ENCODE data around the gene ROS1.
"Not testable (repeated sequence)": the region's sequence is repeated elsewhere in the genome, so short reads cannot be mapped to it uniquely, and the experiment has no call there.

Gene ROS1

GRCh38 chr6:117380298-117380697 is 45.4 kb downstream of the ROS1 start:
- no peak for DNase-seq (ENCODE audit: low read depth in 2 of 2)

DNA sequence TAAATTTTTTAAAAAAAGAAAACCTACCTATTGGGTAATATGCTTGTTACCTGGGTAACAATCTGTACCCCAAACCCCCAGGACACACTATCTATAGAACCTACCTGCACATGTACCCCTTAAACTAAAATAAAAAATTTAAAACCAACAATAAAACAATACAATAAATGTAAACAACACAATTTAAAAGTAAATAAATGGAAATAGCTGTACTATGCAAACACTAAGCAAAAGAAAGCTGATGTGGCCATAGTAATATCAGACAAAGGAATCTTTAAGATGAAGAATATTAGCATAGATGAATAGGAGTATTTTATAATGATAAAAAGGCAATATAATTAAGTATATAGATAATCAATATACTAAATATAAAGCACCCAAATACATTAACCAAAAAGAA is 50.3 kb downstream of the ROS1 start:
- no peak for DNase-seq (ENCODE audit: low read depth in 2 of 2)

DNA sequence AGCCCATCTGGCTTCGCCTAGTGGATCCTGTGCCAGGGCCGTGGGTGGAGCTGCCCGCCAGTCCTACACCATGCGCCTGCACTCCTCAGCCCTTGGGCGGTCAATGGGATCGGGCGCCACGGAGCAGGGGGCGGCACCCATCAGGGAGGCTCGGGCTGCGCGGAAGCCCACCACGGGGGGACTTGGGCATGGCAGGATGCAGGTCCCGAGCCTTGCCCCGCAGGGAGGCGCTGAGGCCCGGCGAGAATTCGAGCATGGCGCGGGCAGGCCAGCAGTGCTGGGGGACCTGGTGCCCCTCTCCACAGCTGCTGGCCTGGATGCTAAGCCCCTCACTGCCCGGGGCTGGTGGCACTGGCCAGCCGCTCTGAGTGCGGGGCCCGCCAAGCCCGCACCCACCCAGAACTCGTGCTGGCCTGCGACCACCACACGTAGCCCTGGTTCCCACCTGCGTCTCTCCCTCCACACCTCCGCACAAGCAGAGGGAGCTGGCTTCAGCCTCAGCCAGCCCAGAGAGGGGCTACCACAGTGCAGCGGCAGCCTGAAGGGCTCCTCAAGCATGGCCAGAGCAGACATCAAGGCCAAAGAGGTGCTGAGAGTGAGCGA is 52.4 kb downstream of the ROS1 start:
- no peak for DNase-seq (ENCODE audit: low read depth in 2 of 2)

DNA sequence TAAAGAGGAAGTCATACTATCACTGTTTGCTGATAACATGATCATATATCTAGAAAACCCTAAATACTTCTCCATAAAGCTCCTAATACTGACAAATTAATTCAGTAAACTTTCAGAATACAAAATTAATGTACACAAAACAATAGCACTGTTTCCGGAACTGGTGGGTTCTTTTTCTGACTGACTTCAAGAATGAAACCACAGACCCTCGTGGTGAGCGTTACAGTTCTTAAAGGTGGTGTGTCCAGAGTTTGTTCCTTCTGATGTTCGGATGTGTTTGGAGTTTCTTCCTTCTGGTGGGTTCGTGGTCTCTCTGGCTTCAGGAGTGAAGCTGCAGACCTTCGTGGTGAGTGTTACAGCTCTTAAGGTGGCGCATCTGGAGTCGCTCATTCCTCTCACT is 53.5 kb downstream of the ROS1 start:
- not testable (repeated sequence) for DNase-seq (ENCODE audit: low read depth in 2 of 2)

DNA sequence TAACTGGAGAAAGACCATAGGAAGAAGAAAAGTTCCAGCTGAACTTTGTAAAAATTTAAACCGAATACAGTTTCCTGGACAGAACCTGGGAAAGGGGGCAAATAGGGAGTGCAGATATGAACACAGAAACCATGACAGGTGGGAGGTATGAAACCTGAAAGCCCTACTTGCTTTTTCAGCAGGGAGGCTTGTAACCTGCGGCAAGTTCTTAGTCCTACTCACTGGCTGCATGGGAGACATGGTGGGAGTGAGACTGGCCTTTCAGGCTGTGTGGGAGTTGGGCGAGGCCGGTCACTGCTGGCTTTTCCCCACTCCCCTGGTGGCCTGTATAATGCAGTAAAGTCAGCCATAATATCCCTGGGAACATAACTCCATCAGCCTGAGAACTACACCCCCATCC is 54.2 kb downstream of the ROS1 start:
- DNase-seq (ENCODE audit: low read depth in 2 of 2): no peak

DNA sequence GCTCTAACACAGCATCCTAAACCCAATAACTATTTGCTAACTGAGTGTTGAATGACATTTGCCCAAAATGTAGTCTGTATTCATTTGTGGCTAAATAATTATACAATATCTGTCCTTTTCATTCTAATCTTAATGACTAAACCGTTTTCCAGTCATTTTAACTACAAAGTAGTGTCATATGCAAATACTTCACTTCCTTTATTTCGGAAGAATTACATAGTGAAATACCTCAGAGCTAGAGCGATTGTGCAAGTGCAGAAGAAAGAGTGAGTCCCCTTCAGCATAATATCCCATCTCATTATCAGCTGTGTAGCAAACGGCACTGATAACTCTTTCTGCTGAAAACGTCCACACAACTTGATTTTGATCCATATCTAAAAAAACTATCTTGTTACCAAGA is 66.2 kb downstream of the ROS1 start:
- no peak for DNase-seq (ENCODE audit: low read depth in 2 of 2)

GRCh38 chr6:117354671-117355070 is 71.1 kb downstream of the ROS1 start:
- DNase-seq (ENCODE audit: low read depth in 2 of 2): no peak

DNA sequence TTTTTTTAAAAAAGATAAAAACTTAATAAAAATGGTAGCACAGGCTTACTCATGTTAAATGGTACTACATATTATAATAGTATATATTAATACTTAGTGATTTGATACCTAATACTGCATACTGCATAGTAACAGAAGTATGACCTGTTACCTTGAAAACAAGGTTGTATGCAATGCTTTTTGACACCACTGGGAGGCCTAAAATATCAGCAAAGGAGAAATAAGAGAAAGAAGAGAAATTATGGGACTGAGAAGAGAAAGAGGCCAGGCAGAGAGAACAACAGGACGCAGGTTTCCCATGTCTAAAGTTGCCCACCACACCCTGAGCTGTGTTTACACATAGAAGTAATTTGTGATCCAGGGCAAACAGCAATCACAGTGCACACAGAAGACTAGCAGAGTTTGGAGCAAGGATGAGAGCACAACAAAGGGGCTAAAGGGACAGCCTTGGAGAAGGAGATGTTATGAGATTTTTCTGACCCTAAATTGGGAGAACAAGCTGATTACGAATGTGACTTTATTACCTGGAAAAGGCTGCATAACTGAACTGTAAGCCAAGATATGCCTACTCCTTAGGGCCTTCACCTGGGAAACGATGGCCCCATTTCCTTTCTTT is 73.2 kb downstream of the ROS1 start:
- no peak for DNase-seq (ENCODE audit: low read depth in 2 of 2)

DNA sequence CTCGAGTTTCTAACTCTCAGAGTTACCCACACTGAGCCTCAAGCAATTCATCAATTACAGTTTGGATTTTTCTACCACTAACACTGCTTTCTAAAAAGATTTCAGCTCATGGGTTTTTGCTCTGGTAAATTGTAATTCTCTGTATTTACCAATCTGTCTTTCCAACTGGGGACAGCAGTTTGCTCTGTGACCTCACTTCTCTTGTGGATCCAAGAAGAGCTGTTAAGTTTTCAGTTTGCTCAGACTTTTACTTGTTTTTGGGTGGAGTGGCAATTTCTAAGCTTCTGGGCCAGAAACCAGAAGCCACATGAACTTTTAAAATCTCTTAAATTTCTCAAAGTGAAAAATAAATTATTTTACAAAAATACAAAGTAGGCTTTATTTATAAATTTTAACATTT is 74.2 kb downstream of the ROS1 start:
- no peak for DNase-seq (ENCODE audit: low read depth in 2 of 2)

DNA sequence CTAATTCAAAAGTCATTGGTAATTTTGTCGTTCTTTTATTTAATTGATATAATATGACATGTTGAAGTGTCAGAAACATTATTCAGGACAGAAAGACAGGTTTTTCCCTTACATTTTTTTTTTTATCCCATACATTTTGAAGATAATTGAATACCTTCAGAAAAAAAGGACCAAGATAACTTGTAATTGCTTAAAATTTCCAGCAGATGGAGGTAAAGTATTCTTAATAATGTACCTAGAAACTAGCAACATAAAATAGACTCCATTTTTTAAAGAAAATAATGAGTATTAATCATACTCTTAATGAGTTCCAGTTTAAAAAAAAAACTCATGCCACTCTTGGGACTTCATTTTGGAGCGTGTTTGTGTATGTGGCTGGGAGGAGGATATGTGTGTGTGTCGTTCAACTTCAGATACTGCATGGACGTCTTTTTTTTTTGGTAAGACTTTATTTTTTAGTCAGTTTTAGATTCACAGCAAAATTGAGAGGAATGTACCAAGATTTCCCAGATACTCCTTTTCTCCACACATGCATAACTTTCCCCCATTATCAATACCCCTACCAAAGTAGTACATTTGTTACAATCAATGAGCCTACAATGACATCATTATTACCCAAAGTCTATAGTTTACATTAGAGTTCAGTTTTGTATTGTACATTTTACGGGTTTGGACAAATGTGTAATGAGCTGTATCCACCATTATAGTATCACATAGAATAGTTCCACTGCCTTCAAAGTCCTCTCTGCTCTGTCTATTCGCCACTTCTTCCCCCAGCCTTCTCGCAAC is 79.4 kb downstream of the ROS1 start:
- no peak for DNase-seq (ENCODE audit: low read depth in 2 of 2)

DNA sequence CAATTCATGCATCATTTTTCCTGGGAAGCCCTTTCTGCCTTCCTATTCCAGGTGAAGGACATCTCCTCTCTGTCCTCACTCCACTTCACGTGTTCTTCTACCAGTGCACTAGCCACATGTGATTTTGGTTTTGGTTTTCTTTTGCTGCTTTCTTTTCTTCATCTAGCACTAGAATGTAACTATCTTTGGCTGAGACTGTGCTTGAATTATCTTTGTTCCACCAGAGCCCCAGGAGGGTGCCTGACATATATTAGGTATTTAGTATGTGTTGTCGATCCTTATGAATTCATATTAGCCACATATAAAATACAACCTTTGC is 80.5 kb downstream of the ROS1 start:
- no peak for DNase-seq (ENCODE audit: low read depth in 2 of 2)

DNA sequence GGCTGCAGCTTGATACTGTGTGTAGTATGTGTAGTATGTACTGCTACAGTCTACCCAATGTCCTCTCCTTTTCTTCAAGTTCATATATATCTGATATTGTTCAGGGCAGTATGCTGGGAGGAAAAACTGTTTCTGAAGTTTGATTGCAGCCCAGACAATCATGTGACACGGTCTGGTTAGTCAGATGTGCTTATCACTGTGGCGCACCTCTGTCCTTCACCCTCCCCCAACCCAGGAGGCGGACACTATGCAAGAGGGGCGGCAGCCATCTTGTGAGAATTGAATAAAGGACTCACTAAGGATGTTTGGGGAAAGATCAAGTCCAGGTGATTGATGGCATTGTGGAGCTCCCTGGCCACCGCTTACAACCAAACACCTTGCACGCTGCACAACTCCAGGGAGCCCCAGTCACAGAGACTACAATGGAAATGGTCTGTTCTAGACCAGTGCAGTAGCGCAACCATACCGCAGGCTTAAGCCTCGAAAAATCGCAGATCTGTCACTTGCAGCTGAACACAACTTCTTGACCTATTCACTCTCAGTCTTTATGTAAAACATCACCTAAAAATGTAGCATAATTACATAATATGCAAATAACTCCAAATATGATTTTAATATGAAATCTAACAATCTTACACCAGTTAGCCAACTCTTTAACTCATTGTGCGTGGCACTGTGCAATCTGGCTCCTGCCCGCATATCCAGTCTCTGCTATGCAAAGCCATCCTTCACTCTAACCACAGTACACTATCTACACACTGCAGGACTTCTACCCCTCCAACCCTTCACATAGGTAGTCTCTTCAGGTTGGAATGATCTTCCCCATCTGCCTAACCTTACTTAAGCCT is 81.1 kb downstream of the ROS1 start:
- no peak for DNase-seq (ENCODE audit: low read depth in 2 of 2)

DNA sequence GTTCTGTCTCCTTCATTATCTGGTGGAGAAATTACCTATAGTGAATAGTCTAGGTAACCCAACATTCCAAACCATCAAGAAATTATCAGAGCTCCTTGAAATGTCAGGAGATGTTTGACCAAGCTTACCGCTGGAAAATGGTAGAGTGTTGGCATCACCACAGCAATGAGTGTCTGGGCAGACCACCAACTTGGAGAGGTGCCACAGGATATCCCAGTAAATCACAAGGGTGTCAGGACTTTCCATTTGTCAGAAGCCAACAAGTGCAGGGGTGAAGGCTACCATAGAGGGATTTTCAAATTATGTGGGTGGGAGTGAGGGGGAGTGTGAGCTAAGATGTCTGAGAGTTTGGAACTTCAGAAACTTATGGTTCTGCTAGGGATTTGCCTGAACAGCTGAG is 87.2 kb downstream of the ROS1 start:
- DNase-seq (ENCODE audit: low read depth in 2 of 2): no peak

DNA sequence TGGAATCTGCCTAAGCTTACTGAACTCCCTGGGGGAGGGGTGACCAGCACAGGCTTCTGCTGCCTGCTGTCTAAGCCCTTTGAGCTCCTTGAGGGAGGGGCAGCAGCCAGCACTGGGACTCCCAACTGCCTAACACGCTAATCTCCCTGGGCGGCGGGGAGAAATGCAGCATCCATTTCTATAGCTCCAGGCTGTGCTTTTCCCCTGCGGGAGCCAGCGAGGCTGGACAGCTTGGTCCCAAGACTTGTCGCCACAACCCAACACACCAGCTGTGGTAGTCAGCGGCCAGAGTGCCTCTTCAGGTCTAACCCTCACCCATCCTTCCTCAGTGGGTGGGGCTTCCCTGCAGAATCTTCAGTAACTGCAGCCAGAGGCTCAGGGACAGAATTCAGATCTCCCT is 95.8 kb downstream of the ROS1 start:
- no peak for DNase-seq (ENCODE audit: low read depth in 2 of 2)

DNA sequence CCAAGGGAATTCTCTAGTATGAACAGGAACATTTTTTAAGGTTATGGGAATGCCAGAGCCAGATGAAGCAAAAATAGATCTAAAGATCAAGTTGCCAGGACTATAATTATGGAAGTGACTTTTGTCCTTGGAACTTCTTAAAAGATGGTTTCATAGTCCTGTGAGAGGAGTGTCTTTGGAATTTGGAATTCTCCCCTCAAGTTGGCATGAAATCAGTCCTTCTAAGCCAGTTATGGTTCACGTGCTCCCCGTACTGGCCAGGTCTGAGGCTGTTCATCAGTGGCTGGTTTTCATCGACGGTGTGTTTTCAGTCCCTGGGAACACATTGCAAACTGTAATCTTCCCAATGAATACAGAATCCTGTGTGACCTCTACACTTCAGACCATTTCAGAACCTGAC is 97.2 kb downstream of the ROS1 start:
- no peak for DNase-seq (ENCODE audit: low read depth in 2 of 2)

- DNase-seq (ENCODE audit: low read depth in 2 of 2): no peak
Observed at GRCh38 chr6:117328005-117328389, 97.7 kb downstream of the ROS1 start.

DNA sequence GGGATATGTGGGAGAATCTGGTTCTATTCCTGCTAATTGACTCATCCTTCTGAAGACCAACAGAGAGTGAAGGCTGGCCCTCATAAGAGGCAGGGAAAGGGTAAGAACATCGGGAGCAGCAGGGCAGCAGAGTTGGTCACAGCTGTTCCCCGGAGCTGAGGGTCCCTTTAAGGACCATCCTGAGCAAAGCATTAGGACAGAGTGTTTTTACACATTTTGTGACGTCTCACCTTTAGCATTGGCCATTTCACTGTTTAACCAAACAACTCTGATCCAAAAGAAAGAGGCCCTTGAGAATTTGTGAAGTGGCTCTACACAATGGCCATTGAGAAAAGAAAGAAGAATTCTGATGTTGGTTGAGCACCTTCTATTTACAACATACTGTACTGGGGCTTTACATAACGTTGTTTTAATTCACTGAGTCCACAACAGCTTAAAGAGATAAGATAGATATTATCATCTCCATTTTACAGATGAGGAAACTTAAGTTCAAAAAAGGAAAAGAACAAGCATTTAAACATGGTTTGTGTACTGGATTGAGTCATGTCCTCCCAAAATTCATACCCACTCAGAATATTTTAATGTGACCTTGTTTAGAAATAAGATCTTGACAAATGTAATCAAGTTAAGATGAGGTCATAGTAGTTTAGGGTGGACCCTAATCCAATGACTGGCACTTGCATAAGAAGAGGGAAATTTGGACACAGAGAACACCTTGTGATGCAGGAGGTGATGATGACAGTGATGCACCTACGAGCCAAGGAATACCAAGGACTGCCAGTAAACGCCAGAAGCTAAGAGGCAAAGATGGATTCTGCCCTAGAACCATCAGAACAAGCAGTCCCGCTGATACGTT is 98.4 kb downstream of the ROS1 start:
- DNase-seq (ENCODE audit: low read depth in 2 of 2): no peak

DNA sequence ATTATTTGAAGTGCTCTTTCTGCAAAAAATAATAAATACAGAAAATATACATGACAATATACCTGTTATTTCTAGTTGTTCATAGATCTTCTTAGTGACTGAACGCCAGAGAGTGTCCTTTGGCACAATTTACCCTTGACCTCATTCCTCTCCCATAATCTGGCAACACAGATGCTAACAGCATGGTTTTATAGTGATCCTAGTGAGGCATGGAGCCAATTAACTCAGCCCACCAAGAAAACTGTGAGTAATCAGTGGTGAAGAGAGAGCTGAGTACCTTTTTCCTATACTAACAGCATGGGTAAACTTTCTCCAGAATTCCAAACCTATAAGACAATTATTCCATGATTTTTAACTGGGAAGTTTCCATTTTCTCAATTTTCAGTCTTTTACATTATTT is 99.3 kb downstream of the ROS1 start:
- no peak for DNase-seq (ENCODE audit: low read depth in 2 of 2)

DNA sequence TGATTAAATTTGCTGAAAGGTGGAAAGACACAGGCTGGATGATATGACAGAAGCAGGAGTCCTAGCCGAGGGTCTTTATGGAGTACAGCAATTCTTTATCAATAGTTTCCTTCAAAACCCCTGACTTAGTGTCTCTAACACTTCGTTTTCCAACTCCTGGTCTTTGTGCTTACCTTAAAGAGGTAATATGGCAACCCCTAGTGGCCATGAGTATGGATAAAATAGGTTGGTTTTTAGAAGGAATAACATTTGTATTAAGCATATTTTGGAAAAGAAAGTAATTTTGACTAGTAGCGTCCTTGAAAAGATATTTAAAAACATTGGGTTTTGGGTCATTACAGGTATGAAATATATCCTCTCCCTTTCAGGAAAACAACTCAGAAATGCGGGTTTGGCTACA is 108.5 kb downstream of the ROS1 start:
- no peak for DNase-seq (ENCODE audit: low read depth in 2 of 2)

DNA sequence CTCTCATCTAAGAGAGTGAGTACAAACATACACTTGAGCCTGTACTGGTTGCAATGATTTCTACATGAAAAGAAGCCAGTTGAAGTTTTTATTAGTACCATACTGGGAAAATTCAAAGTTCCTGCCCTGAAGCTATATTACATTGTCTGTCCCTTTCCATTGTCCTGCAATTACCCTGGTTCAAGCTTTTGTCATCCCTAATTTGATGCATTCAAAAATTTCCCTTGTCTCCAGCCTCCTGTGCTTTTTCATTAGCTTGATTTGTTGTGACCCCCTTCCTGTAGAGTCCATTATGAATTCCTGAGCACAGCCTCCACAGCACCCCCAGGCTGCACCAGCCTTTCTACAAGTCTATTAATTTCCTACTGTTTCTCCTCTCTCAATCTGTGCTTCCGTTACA is 114.0 kb downstream of the ROS1 start:
- no peak for DNase-seq (ENCODE audit: low read depth in 2 of 2)

DNA sequence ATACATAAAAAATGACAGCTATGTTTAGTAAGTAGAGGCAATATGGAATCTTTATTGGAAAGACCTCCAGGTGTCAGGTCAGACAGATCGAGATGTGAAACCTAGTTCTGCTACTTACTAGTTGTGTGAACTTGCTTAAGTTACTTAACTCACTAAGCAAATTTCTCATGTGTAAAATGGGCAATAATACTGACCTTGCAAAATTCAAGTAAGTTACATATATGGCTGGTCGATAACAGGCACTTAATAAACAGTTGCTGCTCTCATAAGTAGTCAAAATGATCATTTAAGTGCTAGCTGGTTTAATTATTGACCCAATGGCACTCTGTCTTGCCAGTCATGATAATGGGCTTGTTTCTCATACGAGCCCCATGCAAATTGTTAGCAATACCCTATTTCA is 114.4 kb downstream of the ROS1 start:
- DNase-seq (ENCODE audit: low read depth in 2 of 2): no peak

- no peak for DNase-seq (ENCODE audit: low read depth in 2 of 2)
Observed at GRCh38 chr6:117309611-117310010, 116.1 kb downstream of the ROS1 start.

All from stimulated activated CD8-positive, alpha-beta memory T cell treated with anti-CD3 and anti-CD28 coated beads, Interleukin-2, amount 100 ng/mL, for 1 hour (primary cell).